NOMO-1 treated with dmso at 0.1 percent for 144 hours (cell line): ENCODE data around the gene CEP78.

Experiments
- DNase-seq: peaks from one replicate; lab custom pipeline; 2025; ENCODE audit not compliant: unreplicated experiment; lab: John Stamatoyannopoulos, UW

Gene CEP78

GRCh38 chr9:78306222-78307076 lies 70.6 kb downstream of the CEP78 start:
- DNase-seq: no peak

DNA sequence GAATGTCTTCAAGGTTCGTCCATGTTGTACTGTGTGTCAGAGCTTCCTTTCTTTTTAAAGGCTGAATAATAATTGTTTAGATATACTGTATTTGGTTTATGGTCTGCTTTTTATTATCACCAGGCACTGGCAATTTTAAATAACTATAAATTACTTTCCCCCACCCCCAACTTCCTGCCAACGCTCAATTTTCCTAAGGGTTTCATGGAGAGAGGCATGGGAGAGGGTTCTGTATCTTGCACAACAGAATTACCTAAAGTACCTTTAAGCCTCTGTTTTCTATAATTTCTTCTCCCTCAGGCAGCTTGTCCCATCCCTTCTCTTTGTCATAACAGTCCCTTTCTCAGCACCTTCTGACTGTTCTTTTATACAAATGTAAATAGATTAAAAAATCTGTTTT lies 71.5 kb downstream of the CEP78 start:
- no peak for DNase-seq

DNA sequence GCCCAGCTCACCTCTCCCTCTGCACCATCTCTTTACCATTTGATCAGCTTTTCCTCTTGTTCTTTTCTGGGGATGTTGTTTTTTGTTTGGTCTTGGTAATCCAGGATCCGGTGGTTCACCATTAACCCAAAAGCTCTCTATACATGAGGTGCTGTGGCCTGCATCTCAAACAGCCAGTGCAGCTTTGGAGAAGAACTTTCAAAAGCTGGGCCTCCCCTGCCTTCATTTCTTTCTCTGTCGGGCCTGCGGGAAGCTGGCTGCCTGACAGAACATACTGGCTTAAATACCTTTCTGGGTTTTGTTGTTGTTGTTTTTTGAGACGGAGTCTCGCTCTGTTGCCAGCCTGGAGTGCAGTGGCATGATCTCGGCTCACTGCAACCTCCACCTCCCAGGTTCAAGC lies 73.2 kb downstream of the CEP78 start:
- no peak for DNase-seq

DNA sequence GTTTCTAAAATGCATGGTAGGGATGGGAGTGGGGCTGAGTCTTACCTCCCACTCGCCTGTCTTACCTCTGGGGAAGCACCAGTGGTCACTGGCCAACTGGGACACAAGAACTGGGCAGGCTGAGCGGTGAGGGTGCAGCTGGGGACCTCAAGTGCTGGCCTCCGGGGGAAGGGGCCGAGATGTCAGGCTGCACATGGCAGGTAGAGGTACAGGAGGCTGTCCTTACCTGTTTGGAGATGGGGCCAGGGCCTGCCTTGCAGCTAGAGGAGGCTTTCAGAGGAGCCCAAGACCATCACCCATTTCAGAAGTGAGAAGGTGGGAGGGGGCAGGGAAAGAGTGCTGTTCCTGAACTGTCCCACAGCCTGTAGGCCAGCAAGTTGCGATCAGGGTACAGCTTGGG lies 75.2 kb downstream of the CEP78 start:
- DNase-seq: no peak

GRCh38 chr9:78311886-78312524 lies 76.1 kb downstream of the CEP78 start:
- DNase-seq: no peak

DNA sequence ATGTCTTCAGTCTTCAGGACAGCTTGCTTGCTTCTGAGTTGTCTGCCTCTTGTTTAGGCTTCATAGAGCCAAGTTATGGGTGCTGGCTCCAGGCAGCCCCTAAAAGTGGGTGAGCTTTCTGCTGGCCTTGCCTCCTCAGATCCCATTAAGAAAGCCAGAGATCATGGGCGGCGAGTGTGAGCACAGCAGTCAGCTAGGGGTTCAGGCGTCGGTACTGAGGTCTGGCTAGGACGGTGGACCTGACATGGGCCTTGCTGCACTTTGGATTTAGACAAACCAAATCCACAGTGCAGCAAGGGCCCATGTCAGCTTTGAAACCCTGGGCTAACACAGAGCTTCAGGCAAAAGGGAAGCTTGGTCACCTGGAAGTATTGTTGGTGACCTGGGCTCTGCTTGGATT lies 78.7 kb downstream of the CEP78 start:
- no peak for DNase-seq

- DNase-seq: no peak
Measured at GRCh38 chr9:78314953-78315870, 79.3 kb downstream of the CEP78 start.

DNA sequence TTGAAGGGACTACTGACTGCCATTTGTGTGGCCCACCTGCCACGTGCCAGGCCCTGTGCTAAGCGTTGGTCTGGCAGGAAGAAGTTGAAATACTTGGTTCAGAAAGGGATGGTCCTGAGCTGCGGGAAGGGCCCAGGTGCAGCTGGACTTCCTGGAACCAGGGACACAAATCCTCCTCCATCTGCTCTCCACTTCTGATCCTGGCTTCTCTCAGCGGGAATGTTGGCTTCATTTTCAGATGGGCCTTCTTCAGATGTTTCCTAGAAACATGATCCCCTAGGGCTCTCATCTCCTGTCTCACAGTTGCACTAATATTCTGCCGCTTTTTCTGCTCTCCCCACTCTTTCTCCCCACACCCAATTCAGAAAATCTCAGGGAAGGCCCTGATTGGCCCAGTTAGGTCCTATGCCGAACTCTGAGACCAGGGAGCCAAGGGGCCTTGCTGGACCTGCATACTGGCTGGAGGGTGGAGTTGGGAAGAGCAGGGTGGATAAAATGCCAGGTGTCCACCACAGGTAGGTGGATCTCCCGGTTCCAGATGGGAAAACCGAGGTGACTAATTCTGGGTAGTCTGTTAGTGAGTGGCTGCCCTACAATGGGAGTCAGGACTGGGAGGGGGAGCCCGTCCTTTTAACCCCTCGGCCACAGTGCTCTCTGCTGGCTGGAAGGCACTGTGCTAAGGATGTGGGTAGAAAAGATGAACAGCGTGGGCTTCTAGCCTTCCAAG lies 80.5 kb downstream of the CEP78 start:
- DNase-seq: no peak

GRCh38 chr9:78319197-78320029 lies 83.5 kb downstream of the CEP78 start:
- DNase-seq: no peak

GRCh38 chr9:78320030-78320693 lies 84.3 kb downstream of the CEP78 start:
- no peak for DNase-seq

GRCh38 chr9:78320875-78321496 lies 85.1 kb downstream of the CEP78 start:
- DNase-seq: no peak

- DNase-seq: no peak
Measured at GRCh38 chr9:78321505-78321904, 85.6 kb downstream of the CEP78 start.

- no peak for DNase-seq
Measured at GRCh38 chr9:78324068-78324650, 88.3 kb downstream of the CEP78 start.

GRCh38 chr9:78324682-78325081 lies 88.8 kb downstream of the CEP78 start:
- no peak for DNase-seq

DNA sequence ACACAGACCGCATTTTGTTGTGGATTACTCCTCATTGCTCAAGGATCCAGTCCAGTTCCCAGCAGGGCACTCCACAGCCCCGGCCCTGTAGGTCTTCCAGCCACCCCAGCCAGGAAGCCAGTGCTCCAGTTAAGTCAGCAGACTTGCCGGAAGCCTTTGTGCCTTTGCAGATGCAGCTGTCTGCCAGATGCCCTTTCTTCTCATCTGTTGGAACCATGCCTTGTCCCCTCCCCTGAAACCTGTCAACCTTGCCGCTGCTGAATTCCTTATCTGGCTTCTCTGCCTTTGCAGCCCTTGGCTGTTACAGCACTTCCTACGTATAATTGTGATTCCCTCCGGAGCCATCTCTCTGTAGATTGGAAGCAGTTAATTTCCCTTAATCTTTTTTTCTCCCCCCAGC lies 89.5 kb downstream of the CEP78 start:
- DNase-seq: no peak

DNA sequence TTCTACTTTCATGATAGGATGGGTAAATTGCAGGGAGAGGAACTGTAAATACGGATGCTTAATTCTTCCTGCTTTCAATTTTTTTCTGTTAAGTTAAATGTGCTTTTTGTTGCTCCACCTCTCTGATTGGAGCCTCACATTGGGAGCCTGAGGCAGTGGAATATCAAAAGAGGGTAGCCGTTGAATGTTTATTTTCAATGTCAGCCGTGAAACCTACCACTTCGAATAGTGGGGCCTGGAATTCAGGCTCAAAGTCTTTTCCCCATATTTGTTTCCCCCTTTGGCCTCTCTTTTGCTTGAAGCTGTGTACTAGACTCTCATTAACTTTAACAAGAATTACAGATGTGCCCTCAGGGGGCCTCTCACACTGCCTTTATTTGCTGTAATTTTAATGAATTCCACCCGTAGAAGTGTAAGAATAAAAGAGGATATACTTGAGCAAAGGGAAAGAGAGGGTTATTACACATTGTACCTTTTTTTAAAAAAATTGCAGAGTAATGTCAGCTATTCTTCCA lies 90.0 kb downstream of the CEP78 start:
- no peak for DNase-seq

DNA sequence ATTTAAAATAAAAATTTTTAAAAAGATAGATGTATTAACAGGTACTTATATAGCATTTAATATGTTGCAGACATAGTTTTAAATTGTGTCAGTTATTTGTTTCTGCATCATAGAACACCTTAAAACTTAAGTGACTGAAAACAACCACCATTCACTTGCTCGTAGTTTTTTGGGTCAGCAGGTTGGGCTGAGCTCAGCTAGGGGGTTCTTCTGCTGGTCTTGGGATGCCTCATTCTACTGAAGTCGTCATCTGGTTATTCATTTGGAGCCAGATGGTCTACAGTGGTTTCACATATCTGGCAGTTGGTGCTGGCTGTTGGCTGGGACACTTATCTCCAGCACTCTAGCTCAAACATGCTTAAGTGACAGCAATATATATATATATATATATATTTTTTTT lies 90.7 kb downstream of the CEP78 start:
- DNase-seq: no peak
